NOMO-1 (cell line): ENCODE data around the gene SHROOM1.
"Not testable (repeated sequence)": the region's sequence is repeated elsewhere in the genome, so short reads cannot be mapped to it uniquely, and the experiment has no call there.

ENCODE experiments used
- DNase-seq, 2 experiments: peaks; one replicate each; lab custom pipeline; 2025; ENCODE audit not compliant: unreplicated experiment in 2 of 2; lab: John Stamatoyannopoulos, UW

SHROOM1 gene

GRCh38 chr5:132812123-132812765, 18.2 kb downstream of the SHROOM1 start:
- DNase-seq, result peak; percentile 37 to 72

DNA sequence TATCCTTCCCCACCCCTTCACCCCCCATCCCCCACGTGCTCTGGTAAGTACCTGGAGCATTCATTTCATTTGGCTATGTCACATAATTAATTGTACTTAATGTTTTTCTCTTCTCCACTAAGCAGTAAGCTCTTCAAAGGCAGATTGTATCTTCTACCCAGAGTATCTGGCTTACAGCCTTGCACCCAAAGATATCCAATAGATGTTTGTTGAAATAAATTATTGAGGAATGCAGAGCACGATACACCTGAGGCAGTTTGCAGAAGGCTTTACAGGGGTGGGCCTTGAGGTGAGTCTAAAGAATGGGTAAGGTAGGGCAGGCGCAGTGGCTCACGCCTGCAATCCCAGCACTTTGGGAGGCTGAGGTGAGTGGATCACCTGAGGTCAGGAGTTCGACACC, 19.8 kb downstream of the SHROOM1 start:
- DNase-seq, result no peak

DNA sequence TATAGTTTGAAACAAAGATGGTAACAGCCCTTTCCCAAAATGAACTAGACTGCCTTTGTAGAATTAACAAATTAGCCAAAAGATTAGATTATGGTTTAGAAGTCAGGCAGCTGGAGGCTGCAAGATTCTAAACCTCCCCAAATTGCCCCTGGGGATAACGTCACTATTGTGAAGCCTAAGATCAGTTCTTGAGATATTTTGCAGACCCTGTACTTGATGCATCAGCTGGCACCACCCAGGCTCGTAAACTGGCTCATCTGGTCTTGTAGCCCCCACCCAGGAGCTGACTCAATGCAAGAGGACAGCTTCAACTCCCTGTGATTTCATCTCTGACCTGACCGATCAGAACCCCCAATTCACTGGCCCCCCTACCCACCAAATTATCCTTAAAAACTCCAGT, 21.6 kb downstream of the SHROOM1 start:
- DNase-seq, result no peak

DNA sequence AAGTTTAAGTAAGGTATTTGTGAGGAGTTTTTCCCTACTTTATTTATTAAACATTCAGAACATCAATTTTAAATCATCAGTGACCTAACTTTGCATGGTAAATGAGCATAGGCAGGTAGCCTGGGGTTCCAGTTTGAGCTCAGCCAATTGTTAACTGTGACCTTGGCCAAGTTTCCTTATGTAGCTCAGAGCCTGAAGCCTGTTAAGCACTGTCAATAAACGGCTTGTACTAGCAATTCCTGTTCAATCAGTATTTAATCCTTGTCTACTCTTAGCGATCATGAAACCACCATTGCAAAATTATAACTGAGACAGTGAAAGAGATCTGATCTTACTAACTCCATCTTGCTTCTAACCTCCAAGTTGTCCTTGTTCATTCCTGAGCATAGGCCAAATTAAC, 22.0 kb downstream of the SHROOM1 start:
- no peak for DNase-seq

DNA sequence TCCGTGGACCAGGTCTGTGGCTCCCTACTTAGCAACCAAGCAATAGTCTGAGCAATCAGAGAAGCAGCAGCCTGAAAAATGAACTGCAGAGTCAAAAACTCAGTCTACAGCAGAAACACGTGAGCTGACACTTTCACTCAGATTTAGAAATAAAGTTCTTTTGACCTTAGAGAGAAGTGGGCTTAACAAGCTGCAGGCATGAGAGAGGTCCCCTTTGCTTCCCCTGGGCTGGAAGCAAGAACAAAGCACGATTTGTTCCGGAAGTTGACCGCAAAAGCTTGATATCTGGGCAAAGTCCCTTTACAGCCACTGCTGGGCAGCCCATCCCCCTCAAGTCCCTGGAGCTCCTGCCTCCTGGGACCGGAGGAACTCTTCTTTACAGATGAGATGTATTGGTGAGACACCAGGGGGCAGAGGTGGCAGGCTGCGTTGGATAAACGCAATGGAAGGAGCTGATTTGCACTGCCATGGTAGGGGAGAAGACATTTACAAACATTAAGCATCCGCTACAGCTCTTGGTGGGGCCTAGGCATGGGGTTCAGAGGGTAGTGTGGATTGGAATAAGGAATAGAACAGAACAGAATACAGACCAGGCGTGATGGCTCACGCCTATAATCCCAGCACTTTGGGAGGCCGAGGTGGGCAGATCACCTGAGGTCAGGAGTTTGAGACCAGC, 23.1 kb downstream of the SHROOM1 start:
- DNase-seq, result no peak

DNA sequence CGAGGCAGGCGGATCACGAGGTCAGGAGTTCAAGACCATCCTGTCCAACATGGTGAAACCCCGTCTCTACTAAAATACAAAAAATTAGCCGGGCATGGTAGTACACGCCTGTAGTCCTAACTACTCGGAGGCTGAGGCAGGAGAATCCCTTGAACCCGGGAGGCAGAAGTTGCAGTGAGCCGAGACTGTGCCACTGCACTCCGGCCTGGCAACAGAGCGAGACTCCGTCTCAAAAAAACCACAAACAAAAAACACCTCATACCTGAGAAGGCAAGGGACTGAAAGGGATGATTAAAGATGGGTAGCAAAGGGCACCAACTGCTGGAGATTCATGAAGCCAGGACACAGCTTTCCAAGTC, 23.7 kb downstream of the SHROOM1 start:
- not testable (repeated sequence) for DNase-seq

DNA sequence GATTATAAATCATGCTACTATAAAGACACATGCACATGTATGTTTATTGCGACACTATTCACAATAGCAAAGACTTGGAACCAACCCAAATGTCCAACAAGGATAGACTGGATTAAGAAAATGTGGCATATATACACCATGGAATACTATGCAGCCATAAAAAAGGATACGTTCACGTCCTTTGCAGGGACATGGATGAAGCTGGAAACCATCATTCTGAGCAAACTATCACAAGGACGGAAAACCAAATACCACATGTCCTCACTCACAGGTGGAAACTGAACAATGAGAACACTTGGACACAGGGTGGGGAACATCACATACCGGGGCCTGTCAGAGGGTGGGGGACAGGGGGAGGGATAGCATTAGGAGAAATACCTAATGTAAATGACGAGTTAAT, 24.6 kb downstream of the SHROOM1 start:
- not testable (repeated sequence) for DNase-seq

GRCh38 chr5:132804219-132804618, 26.2 kb downstream of the SHROOM1 start:
- DNase-seq, result not testable (repeated sequence)

- DNase-seq, result not testable (repeated sequence)
Observed at GRCh38 chr5:132802685-132803066, 27.8 kb downstream of the SHROOM1 start.

- no peak for DNase-seq
Observed at GRCh38 chr5:132802044-132802684, 28.3 kb downstream of the SHROOM1 start.

DNA sequence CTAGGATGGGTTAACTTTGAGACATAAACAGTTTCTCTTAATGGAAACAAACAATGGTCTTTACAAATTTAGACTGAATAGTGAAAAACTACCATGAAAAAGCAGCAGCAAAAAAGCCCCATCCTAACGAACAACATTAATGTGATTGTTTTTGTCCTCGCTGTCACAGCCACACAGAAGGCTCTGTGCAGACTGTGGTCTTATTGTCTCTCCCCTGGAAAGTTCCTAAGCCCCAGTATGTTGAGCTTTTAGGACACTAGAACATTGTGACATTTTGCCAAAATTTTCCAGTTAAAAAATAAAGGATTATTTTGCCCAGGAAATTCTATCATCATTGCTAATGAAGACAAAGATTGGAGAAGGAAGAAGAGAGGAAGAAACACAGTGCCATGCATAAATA, 29.9 kb downstream of the SHROOM1 start:
- no peak for DNase-seq

GRCh38 chr5:132799392-132799791, 31.1 kb downstream of the SHROOM1 start:
- DNase-seq, result no peak

DNA sequence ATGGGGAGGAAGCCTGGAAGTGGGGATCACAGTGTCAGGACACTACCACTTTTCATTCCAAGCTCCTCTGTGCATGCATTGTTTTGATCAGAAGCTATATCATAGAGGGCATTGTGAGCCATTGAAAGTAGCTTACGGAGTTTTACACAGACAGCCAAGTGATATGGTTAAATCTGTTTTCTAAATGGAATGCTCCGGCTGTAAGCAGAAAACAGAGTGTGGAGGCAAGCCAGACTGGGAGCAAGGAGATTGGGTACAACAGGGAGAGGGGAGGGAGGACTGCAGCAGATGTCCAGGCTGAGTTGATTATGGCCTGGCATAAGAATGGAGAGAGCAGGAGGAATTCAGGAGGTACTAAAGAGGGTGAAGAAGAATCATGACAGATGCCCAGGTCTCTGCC, 32.8 kb downstream of the SHROOM1 start:
- DNase-seq, result no peak

DNA sequence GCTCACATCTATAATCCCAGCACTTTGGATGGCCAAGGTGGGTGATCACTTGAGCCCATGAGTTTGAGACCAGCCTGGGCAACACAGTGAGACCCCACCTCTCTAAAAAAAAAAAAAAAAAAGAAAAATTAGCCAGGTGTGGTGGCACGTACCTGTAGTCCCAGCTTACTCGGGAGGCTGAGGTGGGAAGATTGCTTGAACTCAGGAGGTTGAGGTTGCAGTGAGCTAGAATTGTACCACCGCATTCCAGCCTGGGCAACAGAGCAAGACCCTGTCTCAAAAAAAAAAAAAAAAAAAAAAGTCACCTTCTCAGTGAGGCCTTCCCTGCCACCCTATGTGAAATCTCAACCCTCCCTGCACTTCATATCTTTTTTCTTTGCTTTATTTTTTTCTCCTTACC, 39.4 kb downstream of the SHROOM1 start:
- no peak for DNase-seq

DNA sequence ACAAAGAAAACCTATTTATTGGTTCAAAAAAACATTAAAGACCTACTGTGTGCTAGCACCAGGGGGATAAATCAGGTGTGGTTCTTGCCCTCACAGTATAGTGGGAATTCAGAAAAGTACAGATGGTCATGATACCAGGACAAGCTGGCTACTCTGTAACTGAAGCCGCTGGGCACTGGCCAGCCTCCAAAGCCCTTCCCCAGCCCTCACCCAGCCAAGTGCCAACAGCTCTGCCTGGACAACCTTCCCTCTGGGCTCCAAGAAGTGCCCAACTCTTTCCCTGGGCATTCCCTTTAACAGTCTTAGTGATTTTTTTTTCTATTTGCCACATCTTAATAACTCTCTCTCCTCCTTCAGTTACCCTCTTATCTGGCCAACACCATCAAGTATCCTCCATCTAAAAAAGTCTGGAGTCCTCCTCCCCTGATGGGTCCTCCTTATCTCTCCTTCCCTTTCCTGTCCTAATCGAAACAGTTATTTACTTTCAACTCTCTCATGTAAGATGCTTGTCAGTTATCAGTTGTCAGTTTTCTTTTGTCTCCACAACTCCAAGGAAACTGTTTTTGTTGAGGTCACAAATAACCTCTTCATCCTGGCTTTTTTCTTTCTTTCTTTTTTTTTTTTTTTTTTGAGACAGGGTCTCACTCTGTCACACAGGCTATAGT, 40.1 kb downstream of the SHROOM1 start:
- no peak for DNase-seq

DNA sequence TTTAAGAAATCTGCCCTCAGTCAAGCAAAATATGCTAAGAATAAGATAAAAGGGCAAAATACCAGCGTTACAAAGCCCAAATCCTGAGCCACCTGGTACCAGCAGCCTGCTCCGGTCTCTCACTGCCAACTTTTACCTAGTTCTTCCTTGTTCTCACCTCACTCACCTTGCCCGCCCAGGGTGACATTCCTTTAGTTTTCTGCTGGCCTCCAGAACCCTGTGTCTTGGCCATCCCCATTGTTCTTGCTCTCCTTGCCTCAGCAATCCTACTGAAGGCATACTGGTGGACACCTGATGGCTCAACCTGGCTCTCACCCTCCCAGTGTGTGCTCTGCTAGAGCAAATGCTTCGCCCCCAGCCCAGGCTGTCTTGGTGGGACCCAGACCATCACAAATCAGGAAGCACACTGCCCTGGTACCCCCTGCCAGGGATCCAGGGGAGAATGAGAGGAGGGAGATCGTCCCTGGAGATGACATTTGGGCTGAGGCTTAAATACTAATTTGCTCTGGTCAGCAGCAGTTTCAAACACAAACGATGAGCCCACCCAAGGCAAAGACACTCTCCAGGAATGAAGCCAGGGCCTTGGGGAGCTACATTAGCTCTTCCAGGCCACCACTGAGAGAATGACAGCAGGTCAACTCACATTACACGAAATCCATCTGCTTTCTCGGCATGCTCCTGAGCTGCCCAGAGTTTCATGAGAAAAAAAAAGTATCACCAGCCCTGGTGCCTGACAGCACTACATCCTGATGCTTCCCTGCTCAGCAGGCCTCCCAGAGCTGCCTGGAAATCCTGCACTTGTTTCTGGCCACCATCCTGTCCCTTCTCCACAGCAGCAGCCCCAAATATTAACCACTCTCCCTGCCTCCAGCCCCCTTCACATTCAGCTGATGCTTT, 41.2 kb downstream of the SHROOM1 start:
- DNase-seq, result no peak

DNA sequence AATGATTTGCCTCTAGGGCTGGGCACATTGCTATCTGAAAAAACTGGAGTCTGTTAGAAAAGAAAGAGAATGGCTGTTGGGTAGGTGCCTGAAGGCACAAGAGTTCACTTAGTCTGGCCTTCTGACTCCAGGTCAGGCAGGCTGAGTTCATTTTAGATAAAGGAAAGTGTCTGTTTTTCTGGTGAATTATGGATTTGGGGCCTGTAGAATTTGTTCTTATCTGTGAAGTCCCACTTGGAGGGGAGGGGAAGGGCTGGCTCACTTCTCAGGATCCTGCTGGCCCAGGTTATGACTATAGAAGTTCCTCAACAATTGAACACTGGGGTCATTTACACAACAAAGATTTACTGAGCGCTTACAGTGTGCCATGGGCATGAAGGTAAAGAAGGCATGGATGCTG, 41.9 kb downstream of the SHROOM1 start:
- DNase-seq, result no peak

GRCh38 chr5:132787076-132787475, 43.4 kb downstream of the SHROOM1 start:
- DNase-seq, result no peak

DNA sequence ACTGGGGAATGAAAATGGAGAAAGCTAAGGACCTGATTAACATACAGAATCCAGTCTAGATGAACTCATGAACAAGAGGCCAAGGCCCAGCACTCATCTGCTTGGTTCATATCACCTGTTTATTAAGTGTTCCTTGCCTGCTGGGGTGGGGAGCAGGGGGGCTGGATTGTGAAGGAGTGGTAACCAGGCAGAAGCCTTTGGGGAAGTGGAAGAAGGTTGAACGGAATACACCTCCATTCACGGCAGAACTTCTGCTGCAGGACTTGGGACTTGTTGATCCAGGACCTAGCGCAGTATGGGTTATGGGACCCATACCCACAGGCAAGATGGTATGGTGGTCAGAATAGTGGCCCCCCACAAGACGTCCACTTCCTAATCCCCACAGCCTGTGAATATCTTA, 44.6 kb downstream of the SHROOM1 start:
- no peak for DNase-seq

DNA sequence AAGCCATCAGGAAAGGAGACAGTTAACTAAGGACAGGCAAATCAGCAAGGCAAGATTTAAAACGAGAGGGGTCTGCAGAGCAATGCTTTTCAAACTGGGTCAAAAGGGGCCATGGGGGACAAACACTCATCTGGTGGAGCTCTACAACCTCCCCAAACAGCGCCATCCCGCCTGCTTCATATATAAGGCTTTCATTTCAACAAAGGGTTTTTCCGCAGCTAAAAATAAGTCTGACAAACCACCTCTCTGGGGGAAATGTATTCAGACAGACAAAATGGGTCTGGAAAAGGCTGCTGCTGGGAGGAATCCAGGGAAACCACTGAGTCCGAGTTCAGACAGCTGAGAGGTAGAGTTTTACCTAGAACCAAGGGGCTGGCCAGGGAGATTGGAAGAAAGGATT, 45.1 kb downstream of the SHROOM1 start:
- no peak for DNase-seq

DNA sequence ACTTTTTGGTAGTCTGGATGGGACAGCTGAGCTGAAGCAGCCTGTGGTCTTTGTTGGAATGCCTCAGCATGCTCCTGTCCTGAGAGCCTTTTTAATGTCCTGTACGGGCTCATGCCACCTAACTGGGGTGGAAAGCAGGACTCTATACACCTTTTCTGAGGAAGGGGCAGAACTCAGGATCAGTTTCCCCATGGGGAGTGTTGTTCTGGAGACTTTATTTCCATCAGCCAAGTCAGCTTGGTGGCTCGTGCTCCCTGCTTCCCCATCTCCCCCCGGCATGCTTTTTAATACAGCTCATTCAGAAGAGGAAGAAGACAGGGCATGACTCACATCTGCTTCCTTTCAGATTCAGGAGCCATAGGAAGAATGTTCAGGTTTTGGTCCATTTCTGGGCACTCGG, 48.3 kb downstream of the SHROOM1 start:
- peak in 1 of 2 experiments; percentile 59 for DNase-seq
